Calu3 (cell line): ENCODE measurements around the gene SPG7. TPM values are rescaled to one million over a fixed set of nuclear protein-coding genes. Genes with fewer than 3 reads are reported as not detected.
"Not testable (repeated sequence)": the region's sequence is repeated elsewhere in the genome, so short reads cannot be mapped to it uniquely, and the experiment has no call there.

Experiments
- BruUV-seq: library from RNA; stranded (reverse); fragments of 400-500 nt; replicated peaks from 2 replicates; lab custom pipeline; 2021; lab: Mats Ljungman, UMichigan
- CTCF ChIA-PET: fragments of 300-600 bp; sonication (Branson Sonifier 250); formaldehyde crosslinking; loops from one replicate; lab custom pipeline; 2022; ENCODE audit warnings: antibody characterized with exemption; lab: Charles Lee
- DNase-seq: peaks from one replicate; pipeline ENCODE4 v3.0.0; 2022
- H3K27ac Mint-ChIP-seq: one replicate; pipeline ENCODE4 v1.8.0; 2022; ENCODE audit warnings: mixed read lengths; ENCODE audit not compliant: unreplicated experiment
- H3K27me3 Mint-ChIP-seq: one replicate; pipeline ENCODE4 v1.8.0; 2022; ENCODE audit warnings: mixed read lengths; ENCODE audit not compliant: unreplicated experiment
- H3K36me3 Mint-ChIP-seq: one replicate; pipeline ENCODE4 v1.8.0; 2022; ENCODE audit warnings: mild to moderate bottlenecking, moderate library complexity, mixed read lengths; ENCODE audit not compliant: insufficient read depth, unreplicated experiment
- H3K4me1 Mint-ChIP-seq: one replicate; pipeline ENCODE4 v1.8.0; 2022; ENCODE audit warnings: mild to moderate bottlenecking, low read depth, mixed read lengths; ENCODE audit not compliant: unreplicated experiment
- H3K4me3 Mint-ChIP-seq: one replicate; pipeline ENCODE4 v1.8.0; 2022; ENCODE audit warnings: mild to moderate bottlenecking, low read depth, moderate library complexity, mixed read lengths; ENCODE audit not compliant: unreplicated experiment
- H3K9me3 Mint-ChIP-seq: one replicate; pipeline ENCODE4 v1.8.0; 2022; ENCODE audit warnings: low read depth, mixed read lengths; ENCODE audit not compliant: unreplicated experiment
- CTCF ChIP-seq: fragments of 200-600 bp; IDR thresholded peaks from one replicate; pipeline ENCODE4 v1.8.0; 2022; ENCODE audit warnings: antibody characterized with exemption; ENCODE audit not compliant: unreplicated experiment
- intact Hi-C: fragments of 100-400 bp; cut with micrococcal nuclease; formaldehyde crosslinking; loops from one replicate; pipeline ENCODE4 v1.10.0; 2022; ENCODE audit not compliant: unreplicated experiment
- total RNA-seq: library from RNA; stranded (reverse); gene quantifications from 2 replicates; pipeline ENCODE4 v1.2.3, GENCODE V29; 2022

SPG7 gene
- total RNA-seq, 1 experiment from 2014 or later = 174 TPM

- H3K9me3 Mint-ChIP-seq, BruUV-seq, intact Hi-C loops, H3K27me3 Mint-ChIP-seq, CTCF ChIA-PET, H3K27ac Mint-ChIP-seq, H3K4me3 Mint-ChIP-seq, DNase-seq: not testable (repeated sequence)
- H3K36me3 Mint-ChIP-seq = peaks cover 42% of the 10 kb centered on the region
- H3K4me1 Mint-ChIP-seq = peaks cover 22% of the 10 kb centered on the region
These were observed 44.9 kb upstream of the SPG7 start for GRCh38 chr16:89463312-89463711.

DNA sequence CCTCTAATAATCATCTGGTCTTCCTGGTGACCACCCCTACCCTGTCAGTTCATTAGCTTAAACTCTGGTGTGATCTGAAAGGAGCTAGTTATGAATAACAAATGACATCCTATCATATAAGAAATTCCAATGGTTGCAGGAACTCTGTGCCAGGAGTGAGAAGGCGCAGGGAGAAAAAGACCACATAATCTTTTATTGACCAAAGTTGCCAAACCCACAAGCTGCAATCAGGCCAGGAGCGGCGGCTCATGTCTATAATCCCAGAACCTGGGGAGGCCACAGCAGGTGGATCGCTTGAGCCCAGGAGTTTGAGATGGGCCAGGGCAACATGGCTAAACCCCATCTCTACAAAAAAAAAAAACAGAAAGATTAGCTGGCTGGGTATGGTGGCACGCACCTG lies 41.3 kb upstream of the SPG7 start:
- H3K27me3 Mint-ChIP-seq = no peaks in the 10 kb centered on the region
- H3K4me3 Mint-ChIP-seq = no peak overlapping the region
- H3K36me3 Mint-ChIP-seq = peaks cover 44% of the 10 kb centered on the region
- no peak for DNase-seq
- intact Hi-C loops = no loop called here
- no peak for TF ChIP-seq CTCF
- peaks cover 8% of the 10 kb centered on the region for H3K4me1 Mint-ChIP-seq
- CTCF ChIA-PET = interaction anchor here (0.6 kb wide), 1 partner anchor 21 kb away, joined by 3 read pairs; no protein-coding TSS in a partner anchor
- no TSS peak for BruUV-seq
- no peaks in the 10 kb centered on the region for H3K9me3 Mint-ChIP-seq
- H3K27ac Mint-ChIP-seq = no peak overlapping the region

GRCh38 chr16:89467382-89467781 lies 40.8 kb upstream of the SPG7 start:
- no TSS peak for BruUV-seq
- TF ChIP-seq CTCF = no peak
- CTCF ChIA-PET = interaction anchor here (0.6 kb wide), 3 partner anchors 21 to 405 kb away, joined by 3 to 4 read pairs (median 3); no protein-coding TSS in a partner anchor
- H3K4me3 Mint-ChIP-seq = no peak overlapping the region
- no peak overlapping the region for H3K27ac Mint-ChIP-seq
- no peak for DNase-seq
- H3K4me1 Mint-ChIP-seq = peaks cover 13% of the 10 kb centered on the region
- intact Hi-C loops = no loop called here
- H3K27me3 Mint-ChIP-seq = no peaks in the 10 kb centered on the region
- H3K36me3 Mint-ChIP-seq = peaks cover 48% of the 10 kb centered on the region
- H3K9me3 Mint-ChIP-seq = no peaks in the 10 kb centered on the region

GRCh38 chr16:89472711-89473075 lies 35.5 kb upstream of the SPG7 start:
- Mint-ChIP-seq H3K4me1 (peaks cover 60% of the 10 kb centered on the region), H3K27me3 (no peaks in the 10 kb centered on the region), H3K9me3 (no peaks in the 10 kb centered on the region), H3K27ac (peak overlapping the region; percentile 35), H3K36me3 (peaks cover 53% of the 10 kb centered on the region), H3K4me3 (peak overlapping the region; percentile 11)
- DNase-seq = no peak
- TF ChIP-seq CTCF = no peak
- BruUV-seq = no TSS peak
- intact Hi-C loops = no loop called here
- CTCF ChIA-PET = interaction anchor here (1.0 kb wide), 1 partner anchor 36 kb away, joined by 3 read pairs; the partner anchor contains the start of gene SPG7

GRCh38 chr16:89473136-89473712 lies 35.0 kb upstream of the SPG7 start:
- Mint-ChIP-seq H3K4me1 (peaks cover 65% of the 10 kb centered on the region), H3K27me3 (no peaks in the 10 kb centered on the region), H3K4me3 (peak overlapping the region; percentile 11), H3K9me3 (no peaks in the 10 kb centered on the region), H3K27ac (peak overlapping the region; percentile 35), H3K36me3 (peaks cover 51% of the 10 kb centered on the region)
- intact Hi-C loops = no loop called here
- no peak for DNase-seq
- CTCF ChIA-PET = no interaction called here
- TF ChIP-seq CTCF = no peak
- BruUV-seq = no TSS peak
